Measurements from ENCODE around the gene KRT28.

KRT28 gene, protein sequence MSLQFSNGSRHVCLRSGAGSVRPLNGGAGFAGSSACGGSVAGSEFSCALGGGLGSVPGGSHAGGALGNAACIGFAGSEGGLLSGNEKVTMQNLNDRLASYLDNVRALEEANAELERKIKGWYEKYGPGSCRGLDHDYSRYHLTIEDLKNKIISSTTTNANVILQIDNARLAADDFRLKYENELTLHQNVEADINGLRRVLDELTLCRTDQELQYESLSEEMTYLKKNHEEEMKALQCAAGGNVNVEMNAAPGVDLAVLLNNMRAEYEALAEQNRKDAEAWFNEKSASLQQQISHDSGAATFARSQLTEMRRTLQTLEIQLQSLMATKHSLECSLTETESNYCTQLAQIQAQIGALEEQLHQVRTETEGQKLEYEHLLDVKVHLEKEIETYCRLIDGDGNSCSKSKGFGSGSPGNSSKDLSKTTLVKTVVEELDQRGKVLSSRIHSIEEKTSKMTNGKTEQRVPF

DNA sequence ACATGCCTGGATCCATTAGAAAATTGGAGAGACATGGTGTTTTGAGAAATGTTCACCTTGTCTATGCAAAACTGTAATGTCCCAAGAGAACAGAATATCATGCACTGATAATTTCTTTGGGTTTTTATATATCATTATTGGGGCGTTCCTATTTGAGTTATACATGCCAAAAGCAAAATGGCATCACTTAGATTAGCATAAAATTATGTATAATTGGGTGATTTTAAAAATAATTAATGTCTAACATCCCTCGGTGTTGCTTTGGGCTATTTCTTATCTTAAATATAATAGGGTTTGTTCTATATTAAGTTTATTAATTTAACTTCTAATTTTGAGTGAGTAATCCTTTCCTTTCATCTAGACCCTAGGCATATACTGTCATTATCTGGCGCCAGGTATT lies at the start of gene KRT28:
Gene KRT28 (minus strand): TSS at position 101 of the 400 bp plus-strand sequence. CDS start 66 bp downstream, at position 35.
- no peak for DNase-seq (ENCODE audit: low read depth)
- no peak within 1 kb of the TSS for H3K4me3 ChIP-seq (ENCODE audit: low read depth, low read length)

DNA sequence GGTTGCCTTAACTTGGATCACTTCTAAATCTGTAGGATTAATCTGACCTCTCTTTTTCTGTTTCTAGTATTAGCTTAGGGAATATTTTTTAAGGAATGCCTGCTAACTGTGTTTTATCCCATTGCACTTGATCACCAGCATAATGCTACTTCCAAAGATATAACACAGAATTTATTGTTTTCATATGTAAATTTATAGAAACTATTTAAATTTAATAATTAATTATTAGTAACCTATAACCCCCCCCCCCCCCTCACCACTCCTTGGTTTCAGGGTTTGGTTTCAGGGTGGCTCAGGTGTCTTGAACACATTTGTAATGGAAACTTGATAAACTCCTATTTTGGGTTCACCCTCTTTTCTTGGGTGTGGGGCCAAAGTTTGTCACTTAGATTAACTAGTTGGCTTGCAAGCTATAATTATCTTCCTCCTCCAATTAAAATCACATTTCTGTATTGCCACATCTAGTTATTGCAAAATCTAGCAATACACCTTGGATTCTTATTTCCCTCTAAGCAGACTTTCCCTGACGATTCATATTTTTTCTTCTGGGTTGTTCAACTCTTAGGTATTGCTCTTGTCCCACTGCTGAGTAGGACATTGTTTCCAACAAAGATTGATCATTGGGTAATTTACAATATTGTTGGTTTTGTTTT lies 49.0 kb upstream of the KRT28 start:
- no peak for DNase-seq (ENCODE audit: low read depth)
- no peak overlapping the region for H3K4me3 ChIP-seq (ENCODE audit: low read depth, low read length)

DNA sequence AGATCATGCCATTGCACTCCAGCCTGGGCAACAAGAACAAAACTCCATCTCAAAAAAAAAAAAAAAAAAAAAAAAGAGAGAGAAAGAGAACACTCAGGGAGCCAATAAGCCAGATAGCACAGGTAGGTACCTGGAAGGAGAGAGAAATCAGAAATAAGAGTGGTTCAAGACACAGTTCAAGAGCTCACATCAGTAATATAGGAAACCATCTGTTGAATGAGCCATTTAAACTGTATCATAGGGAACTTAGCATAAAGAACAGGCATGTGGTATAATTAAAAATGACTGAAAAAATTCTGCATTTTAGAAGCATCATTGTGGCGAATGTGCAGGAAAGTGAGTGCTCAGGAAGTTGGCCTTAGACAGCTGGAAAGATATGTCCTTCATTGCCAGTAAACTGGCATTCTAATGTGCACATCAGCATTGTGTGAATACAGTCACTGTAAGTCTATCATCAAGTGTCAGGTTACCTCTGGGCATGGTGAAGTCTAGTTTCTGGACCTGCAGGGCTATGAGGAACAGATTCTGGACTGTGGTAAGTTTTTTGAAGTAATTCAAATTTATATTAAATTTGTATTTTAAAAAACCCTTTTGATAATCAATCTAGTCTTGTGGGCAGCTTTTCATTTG lies 46.9 kb upstream of the KRT28 start:
- no peak overlapping the region for H3K4me3 ChIP-seq (ENCODE audit: low read depth, low read length)
- DNase-seq (ENCODE audit: low read depth): no peak

DNA sequence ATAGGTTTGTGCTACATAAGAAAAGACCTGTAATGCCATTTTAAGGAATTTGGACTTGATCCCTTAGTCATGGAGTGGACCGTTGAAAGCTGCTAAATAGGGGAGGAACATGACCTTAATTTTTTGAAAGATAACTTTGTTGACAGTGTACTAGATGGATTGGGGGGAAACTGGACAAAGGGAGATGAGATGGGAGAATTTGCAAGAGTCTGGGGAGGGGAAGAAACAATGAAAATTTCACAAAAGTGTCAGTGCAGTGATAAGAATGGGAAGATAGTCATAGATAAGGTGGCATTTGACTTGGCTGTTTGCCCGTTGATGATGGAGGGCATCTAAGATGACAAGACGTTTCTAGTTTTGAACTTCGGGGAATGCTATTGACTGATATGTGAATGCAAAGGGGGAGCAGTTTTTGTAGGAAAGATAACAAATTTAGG lies 44.9 kb upstream of the KRT28 start:
- no peak for DNase-seq (ENCODE audit: low read depth)
- H3K4me3 ChIP-seq (ENCODE audit: low read depth, low read length): no peak overlapping the region

DNA sequence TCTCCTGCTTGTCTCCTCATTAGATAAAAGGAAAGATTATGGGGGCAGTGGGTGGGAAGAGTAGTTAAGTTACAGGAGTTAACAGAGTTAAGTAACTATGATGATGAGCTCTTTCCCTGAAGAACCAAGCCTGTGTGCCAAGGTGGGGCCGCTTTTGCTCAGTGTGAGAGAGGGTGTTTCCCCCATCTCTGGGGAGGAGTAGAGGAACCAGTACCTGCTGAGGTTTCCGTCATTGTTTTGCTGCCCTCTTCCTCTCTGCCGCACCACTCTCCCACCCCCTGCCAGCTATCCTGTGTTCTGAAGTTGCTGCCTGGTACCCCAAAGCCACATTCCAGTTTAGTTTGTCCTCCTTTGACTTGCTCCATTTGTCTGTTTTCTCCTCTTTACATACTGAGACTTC lies 43.5 kb upstream of the KRT28 start:
- H3K4me3 ChIP-seq (ENCODE audit: low read depth, low read length): no peak overlapping the region
- no peak for DNase-seq (ENCODE audit: low read depth)

DNA sequence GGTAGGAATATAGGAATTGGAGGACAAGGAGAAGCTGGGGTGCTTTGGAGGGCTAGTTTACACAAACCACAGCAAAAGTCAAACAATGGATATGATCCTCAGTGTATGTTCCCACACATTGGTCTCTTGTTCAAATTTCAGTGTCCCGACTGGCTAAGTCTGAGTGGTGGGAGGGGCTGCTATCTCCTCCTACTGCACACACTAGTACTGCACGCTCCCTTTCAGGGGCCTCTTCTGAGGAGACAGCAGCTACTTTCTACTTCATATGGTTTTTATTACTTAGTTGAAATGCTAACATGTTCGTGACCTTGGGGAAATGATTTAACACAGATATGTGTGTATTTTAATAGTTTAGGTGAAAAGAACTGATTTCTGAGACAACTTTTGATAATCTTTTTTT lies 41.5 kb upstream of the KRT28 start:
- H3K4me3 ChIP-seq (ENCODE audit: low read depth, low read length): no peak overlapping the region
- DNase-seq (ENCODE audit: low read depth): no peak

DNA sequence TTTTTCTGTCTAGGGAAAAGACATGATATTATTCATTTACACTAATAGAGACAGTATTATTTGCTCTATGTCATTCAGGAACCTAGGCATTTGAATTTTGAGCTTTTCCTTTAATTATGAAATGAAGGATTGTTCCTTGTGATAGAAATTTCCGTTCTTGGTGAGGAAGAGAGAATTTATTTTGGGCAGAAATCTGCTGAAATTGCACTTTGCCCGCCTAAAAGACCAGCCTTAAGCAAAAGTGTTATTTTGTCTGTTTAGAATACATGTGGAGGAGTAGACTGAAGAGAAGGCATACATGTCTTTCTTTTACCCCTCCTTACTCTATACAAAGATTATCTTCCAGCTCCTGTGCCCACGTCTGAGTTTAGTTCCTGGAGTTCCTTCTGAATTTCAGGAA lies 39.4 kb upstream of the KRT28 start:
- no peak overlapping the region for H3K4me3 ChIP-seq (ENCODE audit: low read depth, low read length)
- no peak for DNase-seq (ENCODE audit: low read depth)

DNA sequence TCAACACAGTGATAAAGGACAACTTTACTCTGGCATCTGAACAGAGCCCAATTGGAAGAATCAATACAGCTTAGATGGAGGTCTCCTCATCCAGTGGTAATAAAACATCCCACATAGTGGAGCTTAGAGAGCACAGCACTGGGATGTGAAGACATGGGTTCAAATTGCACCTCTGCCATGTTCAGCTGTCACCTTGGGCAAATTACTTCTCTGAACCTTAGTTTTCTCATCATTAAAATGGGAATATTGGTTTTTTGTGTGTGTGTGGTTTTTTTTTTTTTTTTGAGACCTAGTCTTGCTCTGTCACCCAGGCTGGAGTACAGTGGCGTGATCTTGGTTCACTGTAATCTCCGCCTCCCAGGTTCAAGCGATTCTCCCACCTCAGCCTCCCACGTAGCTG lies 36.3 kb upstream of the KRT28 start:
- no peak for DNase-seq (ENCODE audit: low read depth)
- no peak overlapping the region for H3K4me3 ChIP-seq (ENCODE audit: low read depth, low read length)

DNA sequence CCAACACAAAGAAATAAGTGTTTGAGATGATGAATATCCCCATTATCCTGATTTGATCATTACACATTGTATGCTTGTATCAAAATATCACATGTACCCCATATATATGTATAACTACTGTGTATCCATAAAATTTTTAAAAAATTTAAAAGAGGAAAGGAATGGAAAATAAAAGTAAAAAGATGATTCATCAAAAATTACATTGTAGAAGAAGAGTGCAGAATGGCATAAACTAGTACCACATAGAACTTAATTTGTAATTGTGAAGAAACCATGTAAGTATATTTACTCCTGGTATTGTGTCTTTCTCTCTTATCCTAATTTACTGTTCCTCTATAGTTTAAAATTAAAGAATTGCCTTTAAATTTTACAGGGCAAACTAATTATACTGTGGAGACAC lies 34.1 kb upstream of the KRT28 start:
- H3K4me3 ChIP-seq (ENCODE audit: low read depth, low read length): no peak overlapping the region
- DNase-seq (ENCODE audit: low read depth): no peak

DNA sequence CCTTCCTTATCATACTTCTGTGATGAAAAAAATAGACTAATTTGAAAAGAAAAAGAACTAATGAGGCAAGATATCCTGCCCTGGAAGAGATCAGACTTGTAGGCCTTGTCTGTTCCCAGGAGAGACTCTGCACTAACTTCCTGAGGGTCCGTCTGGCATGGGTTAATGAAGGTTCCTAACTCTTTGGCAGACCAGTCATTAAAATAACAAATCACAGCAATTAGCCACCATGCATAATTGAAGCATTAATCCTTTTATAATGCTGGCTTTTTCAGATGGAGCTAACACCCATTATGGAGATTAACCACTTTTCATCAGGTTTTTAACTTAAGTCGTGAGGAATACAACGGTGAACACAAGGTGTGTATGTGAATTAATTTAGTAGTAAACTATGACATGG lies 33.1 kb upstream of the KRT28 start:
- H3K4me3 ChIP-seq (ENCODE audit: low read depth, low read length): no peak overlapping the region
- no peak for DNase-seq (ENCODE audit: low read depth)

DNA sequence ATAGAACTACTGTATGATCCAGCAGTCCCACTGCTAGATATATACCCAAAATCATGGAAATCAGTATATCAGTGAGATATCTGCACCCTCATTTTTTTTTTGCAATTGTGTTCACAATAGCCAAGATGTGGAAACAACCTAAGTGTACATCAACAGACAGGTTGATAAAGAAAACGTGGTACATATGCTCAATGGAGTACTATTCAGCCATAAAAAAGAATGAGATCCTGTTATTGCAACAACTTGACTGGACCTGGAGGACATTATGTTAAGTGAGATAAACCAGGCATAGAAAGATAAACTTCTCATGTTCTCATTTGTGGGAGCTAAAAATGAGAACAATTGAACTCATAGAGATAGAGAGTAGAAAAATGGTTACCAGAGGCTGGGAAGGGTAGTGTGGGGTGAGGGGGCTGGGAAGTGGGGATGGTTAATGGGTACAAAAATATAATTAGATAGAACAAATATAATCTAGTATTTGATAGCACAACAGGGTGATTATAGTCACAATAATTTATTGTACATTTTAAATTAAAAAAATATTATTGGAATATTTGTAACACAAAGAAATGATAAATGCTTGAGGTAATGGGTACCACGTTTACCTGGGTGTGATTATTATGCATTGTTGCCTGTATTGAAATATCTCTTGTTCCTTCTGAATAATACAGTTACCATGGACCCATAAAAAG lies 30.5 kb upstream of the KRT28 start:
- H3K4me3 ChIP-seq (ENCODE audit: low read depth, low read length): no peak overlapping the region
- DNase-seq (ENCODE audit: low read depth): no peak

DNA sequence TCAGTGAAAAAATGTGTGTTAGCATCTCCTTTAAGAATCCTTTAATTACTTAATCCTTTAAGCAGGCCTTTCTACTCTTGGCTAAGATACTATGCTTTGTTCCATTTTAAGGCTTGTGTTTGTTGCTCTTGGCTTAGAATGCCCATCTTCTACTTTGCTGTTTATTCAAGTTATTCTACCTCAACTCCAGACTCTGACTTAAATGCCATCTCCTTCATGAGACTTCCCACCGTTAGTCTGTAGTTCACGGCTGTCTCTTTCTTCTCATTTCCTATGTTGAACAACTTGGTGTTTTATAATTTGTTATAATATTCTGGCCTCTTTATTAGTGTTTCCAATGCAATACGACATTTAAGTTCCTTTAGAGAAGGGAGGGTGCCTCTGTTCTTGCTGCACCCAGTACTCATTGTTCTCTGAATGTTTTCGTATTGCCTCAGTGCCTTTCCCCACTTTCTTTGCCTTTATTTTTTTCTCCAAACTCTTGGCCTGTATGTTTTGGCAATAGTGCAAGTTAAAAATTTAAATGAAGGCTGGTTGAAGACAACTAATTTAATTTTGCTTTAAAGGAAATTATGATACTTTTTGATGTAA lies 28.8 kb upstream of the KRT28 start:
- no peak overlapping the region for H3K4me3 ChIP-seq (ENCODE audit: low read depth, low read length)
- DNase-seq (ENCODE audit: low read depth): no peak

DNA sequence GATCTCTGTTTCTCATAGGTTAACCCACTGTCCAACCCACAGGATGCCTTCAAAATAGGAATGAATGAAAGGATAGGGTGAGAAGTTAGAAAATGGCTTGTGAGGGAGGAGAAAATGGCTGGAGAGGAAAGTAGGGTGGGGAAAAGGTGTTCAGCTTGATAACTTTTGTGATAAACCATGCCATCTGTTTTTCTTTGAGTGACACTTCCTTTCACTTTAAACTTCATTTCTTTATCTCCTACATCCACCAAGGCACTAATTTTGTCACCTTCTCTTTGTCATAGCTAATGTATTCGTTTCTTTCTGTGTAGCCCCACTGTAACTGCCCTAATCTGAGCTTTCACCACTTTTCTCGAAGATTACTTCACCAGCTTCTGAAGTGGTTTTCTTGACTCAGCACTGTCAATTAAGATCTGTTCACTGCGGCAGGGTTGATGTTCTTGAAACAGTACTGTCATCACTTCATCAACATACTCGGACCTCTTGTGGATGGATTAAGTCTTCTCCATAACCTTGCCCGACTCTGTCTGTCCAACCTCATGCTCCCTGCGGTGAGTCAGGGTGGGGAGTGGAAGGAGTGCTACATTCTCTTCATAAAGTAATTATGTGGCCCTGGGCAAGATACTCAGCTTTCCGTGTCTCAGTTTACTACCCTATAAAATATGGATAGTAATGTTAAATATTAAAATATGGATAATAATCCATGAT lies 28.1 kb upstream of the KRT28 start:
- DNase-seq (ENCODE audit: low read depth): peak; percentile 61
- H3K4me3 ChIP-seq (ENCODE audit: low read depth, low read length): no peak overlapping the region

DNA sequence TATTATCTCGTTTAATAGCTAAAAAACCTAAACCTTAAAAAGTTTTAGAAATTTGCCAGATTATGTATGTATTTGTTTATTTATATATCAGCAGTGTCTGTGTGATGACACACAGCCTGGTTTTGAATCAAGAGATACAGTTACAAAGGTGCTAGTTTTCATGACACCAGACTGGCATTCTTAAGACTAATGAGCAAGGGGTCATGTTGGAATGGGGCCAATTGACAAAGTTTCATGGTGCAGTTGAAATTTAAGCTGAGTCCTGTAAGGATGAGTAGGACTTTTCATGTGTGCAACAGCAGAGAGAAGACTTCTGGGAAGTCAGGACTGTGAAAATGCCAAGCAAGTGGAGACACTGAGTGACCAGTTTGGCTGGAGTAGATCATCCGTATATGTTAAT lies 25.8 kb upstream of the KRT28 start:
- no peak for DNase-seq (ENCODE audit: low read depth)

DNA sequence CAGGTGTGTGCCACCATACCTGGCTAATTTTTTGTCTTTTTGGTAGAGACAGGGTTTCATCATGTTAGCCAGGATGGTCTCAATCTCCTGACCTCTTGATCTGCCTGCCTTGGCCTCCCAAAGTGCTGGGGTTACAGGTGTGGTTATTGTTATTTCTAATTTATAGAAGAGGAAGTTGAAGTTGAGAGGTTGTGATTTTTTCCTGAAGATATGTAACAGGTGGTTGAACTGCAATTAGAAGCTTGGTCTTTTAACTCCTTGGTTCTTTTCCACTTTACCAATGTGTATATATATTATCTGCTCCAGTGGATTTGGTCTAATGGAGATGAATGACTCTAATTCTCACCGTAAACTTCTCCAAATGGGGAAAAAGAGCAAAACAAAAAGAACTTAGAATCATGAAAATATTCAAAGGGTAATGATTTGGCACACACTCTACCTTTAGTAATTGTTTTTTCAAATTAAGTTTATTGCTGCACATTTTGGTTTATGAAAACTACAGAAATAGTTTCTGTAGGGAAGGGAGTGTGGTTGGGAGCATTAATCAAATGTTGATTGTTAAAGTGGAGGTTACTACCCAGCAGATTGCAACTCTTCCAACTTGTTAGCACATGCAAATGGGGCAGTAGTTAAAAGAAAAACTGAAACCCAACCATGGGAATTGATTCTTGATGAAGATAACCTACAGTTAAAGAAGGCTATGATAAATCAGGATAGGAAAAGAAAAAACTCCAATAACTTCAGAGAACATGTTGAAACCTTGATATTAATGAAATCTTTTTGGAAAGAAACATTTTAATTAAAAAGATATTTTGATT lies 24.5 kb upstream of the KRT28 start:
- no peak for DNase-seq (ENCODE audit: low read depth)
- H3K4me3 ChIP-seq (ENCODE audit: low read depth, low read length): no peak overlapping the region

More for the DNA sequence above, 25.8 kb upstream of the KRT28 start:
- no peak overlapping the region for H3K4me3 ChIP-seq (ENCODE audit: low read depth, low read length)

DNA sequence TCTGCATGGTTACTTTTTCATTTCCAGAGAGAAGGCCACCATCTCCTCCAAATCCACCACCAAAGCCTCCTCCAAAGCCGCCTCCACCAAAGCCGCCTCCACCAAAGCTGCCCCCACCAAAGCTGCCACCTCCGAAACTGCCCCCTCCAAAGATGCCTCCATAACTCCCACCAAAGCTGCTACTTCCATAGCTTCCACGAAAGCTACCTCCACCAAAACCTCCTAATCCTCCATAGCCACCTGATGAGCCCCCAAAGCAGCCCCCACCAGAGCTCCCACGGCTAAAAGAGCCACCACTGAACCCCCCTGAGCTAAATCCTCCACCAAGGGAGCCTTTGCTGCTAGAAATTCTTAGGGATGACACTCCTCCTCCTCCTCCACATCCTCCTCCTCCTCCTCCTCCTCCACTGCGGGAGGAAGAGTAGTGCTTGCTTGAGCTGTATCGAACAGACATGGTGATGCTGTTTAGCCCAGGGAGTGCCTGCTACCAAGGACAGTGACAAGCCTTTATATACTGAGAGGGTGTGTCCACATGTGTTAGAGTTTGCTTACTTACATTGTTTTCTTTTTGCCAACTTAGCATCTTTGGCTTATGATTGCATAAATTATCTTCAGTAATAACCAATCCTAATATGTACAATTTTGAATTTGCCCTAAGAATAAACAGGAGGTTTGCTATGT lies 22.5 kb upstream of the KRT28 start, which contains the start of gene KRT10:
Gene KRT10 (minus strand): TSS at position 483 of the 681 bp plus-strand sequence. CDS start 29 bp downstream, at position 454.
- H3K4me3 ChIP-seq (ENCODE audit: low read depth, low read length): no peak within 1 kb of the TSS
- no peak for DNase-seq (ENCODE audit: low read depth)

DNA sequence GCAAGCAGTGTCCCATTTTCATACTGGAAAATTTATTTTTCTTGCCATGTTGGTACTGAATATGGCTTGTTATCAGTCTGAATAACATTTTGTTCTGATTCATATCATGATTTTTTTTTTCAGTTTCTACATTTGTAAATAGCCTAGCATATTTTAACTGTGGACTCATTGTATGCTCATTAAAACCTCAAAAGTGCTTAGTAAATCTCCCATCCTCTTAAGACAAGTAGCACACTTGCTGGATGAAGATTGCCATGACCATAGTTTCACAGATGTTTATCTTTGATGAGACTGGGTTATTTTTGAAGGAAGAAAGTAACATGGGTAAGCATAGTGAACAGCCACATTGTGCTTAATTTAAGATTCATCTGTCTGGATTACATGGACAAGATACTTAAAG lies 21.8 kb upstream of the KRT28 start:
- no peak for DNase-seq (ENCODE audit: low read depth)

More for the DNA sequence above, 21.8 kb upstream of the KRT28 start:
- no peak overlapping the region for H3K4me3 ChIP-seq (ENCODE audit: low read depth, low read length)
